Suprapubic skin (tissue), 4 donors: ENCODE data around the gene MCM3. TPM values are rescaled to one million over a fixed set of nuclear protein-coding genes. Genes with fewer than 3 reads are reported as not detected.

Experiments used
- DNase-seq, 2 donors: peaks; one replicate each; pipeline ENCODE4 v3.0.0-alpha.2; 2019; ENCODE audit warnings: low spot score in 2 of 2
- H3K27ac ChIP-seq: fragments of 200-600 bp; sonication (generic); one replicate; pipeline ENCODE4 v1.5.1; 2019
- H3K27me3 ChIP-seq: fragments of 200-600 bp; sonication (generic); one replicate; pipeline ENCODE4 v1.5.1; 2019
- H3K36me3 ChIP-seq: fragments of 200-600 bp; sonication (generic); one replicate; pipeline ENCODE4 v1.5.1; 2019
- H3K4me1 ChIP-seq: fragments of 200-600 bp; sonication (generic); one replicate; pipeline ENCODE4 v1.5.1; 2019
- H3K4me3 ChIP-seq: fragments of 200-600 bp; sonication (generic); one replicate; pipeline ENCODE4 v1.5.1; 2019; ENCODE audit warnings: mild to moderate bottlenecking
- H3K9me3 ChIP-seq: fragments of 200-600 bp; sonication (generic); one replicate; pipeline ENCODE4 v1.5.1; 2019
- CTCF ChIP-seq, 2 donors: fragments of 200-600 bp in 1 of 2; fragments of 450-650 bp in 1 of 2; sonication (generic) in 1 of 2; IDR thresholded peaks; one replicate each; pipeline ENCODE4 v1.5.1; 2016 to 2019; ENCODE audit warnings: antibody characterized with exemption in 2 of 2, mild to moderate bottlenecking in 1 of 2, moderate library complexity in 1 of 2
- EP300 ChIP-seq: sonication (generic); formaldehyde crosslinking; IDR thresholded peaks from one replicate; pipeline ENCODE4 v1.6.1; 2017; ENCODE audit warnings: antibody characterized with exemption
- POLR2A ChIP-seq, 2 donors: fragments of 450-650 bp; IDR thresholded peaks; one replicate each; pipeline ENCODE4 v1.6.1; 2017; ENCODE audit warnings: antibody characterized with exemption in 2 of 2, mild to moderate bottlenecking in 2 of 2, moderate library complexity in 2 of 2
- POLR2AphosphoS5 ChIP-seq, 3 donors: sonication (generic); formaldehyde crosslinking; IDR thresholded peaks; one replicate each; pipeline ENCODE4 v1.6.1; 2017; ENCODE audit warnings: antibody characterized with exemption in 3 of 3
- WGBS: methylation state at CpG from one replicate; pipeline ENCODE4 v1.1.5; 2018; 5-methylcytosine and 5-hydroxymethylcytosine counted together
- total RNA-seq, 4 donors: library from RNA; depleted of rRNA; stranded (reverse); fragments of >200 nt; gene quantifications; one replicate each; pipeline ENCODE4 v1.1.0, GENCODE V29; 2016

MCM3 gene
- total RNA-seq, 4 donors from 2014 or later, result 26.4 to 38.5 (median 31.8) TPM

- 81% methylated on average over 9 of the region's 9 CpGs for WGBS
- Histone ChIP-seq H3K4me1 (no peaks in the 10 kb centered on the region), H3K27me3 (no peaks in the 10 kb centered on the region), H3K36me3 (peaks cover 40% of the 10 kb centered on the region), H3K27ac (no peak overlapping the region), H3K4me3 (no peak overlapping the region), H3K9me3 (no peaks in the 10 kb centered on the region)
- TF ChIP-seq EP300, result no peak
- TF ChIP-seq POLR2A (IDR thresholded peaks at IDR 0.05), result no peak
- no peak for DNase-seq
Measured at GRCh38 chr6:52262620-52263344, 21.8 kb downstream of the MCM3 start.

GRCh38 chr6:52261229-52261628, 23.3 kb downstream of the MCM3 start:
- WGBS, result 73% methylated on average over 6 of the region's 6 CpGs
- H3K27ac ChIP-seq, result no peak overlapping the region
- peaks cover 24% of the 10 kb centered on the region for H3K36me3 ChIP-seq
- TF ChIP-seq POLR2AphosphoS5 (IDR thresholded peaks at IDR 0.05) (no peak), EP300 (no peak), POLR2A (IDR thresholded peaks at IDR 0.05) (no peak), CTCF (IDR thresholded peaks at IDR 0.05) (no peak)
- no peaks in the 10 kb centered on the region for H3K4me1 ChIP-seq
- no peak overlapping the region for H3K4me3 ChIP-seq
- no peak for DNase-seq
- H3K9me3 ChIP-seq, result no peaks in the 10 kb centered on the region
- no peaks in the 10 kb centered on the region for H3K27me3 ChIP-seq

GRCh38 chr6:52260634-52261033, 23.9 kb downstream of the MCM3 start:
- TF ChIP-seq EP300 (no peak), CTCF (IDR thresholded peaks at IDR 0.05) (no peak), POLR2A (IDR thresholded peaks at IDR 0.05) (no peak), POLR2AphosphoS5 (IDR thresholded peaks at IDR 0.05) (no peak)
- Histone ChIP-seq H3K27ac (no peak overlapping the region), H3K4me1 (no peaks in the 10 kb centered on the region), H3K4me3 (no peak overlapping the region), H3K27me3 (peaks cover under 1% of the 10 kb centered on the region), H3K36me3 (peaks cover 18% of the 10 kb centered on the region), H3K9me3 (no peaks in the 10 kb centered on the region)
- DNase-seq, result no peak
- 91% methylated on average over 3 of the region's 3 CpGs for WGBS

- no peak overlapping the region for H3K27ac ChIP-seq
- no peaks in the 10 kb centered on the region for H3K4me1 ChIP-seq
- 98% methylated on average over 2 of the region's 2 CpGs for WGBS
- TF ChIP-seq EP300 (no peak), CTCF (IDR thresholded peaks at IDR 0.05) (no peak)
- DNase-seq, result no peak
- peaks cover 19% of the 10 kb centered on the region for H3K27me3 ChIP-seq
- no peaks in the 10 kb centered on the region for H3K36me3 ChIP-seq
- H3K4me3 ChIP-seq, result no peak overlapping the region
- no peaks in the 10 kb centered on the region for H3K9me3 ChIP-seq
Measured at GRCh38 chr6:52255434-52255833, 29.1 kb downstream of the MCM3 start.

GRCh38 chr6:52254731-52255378, 29.7 kb downstream of the MCM3 start:
- Histone ChIP-seq H3K9me3 (no peaks in the 10 kb centered on the region), H3K4me1 (no peaks in the 10 kb centered on the region), H3K4me3 (no peak overlapping the region), H3K36me3 (no peaks in the 10 kb centered on the region), H3K27ac (no peak overlapping the region), H3K27me3 (peaks cover 19% of the 10 kb centered on the region)
- TF ChIP-seq POLR2AphosphoS5 (IDR thresholded peaks at IDR 0.05) (no peak), EP300 (no peak), POLR2A (IDR thresholded peaks at IDR 0.05) (no peak), CTCF (IDR thresholded peaks at IDR 0.05) (no peak)
- WGBS, result 93% methylated on average over 8 of the region's 8 CpGs
- DNase-seq, result no peak
